SH-SY5Y (cell line): ENCODE results near the gene SLC22A15.
A peak's percentile ranks its signal among the peaks of the same experiment; 100 is the strongest.

Source experiments
- GATA2 ChIP-seq: IDR thresholded peaks from 2 replicates; pipeline ENCODE4 v1.6.1; 2011; ENCODE audit warnings: mild to moderate bottlenecking, low read depth, low read length
- GATA3 ChIP-seq: IDR thresholded peaks from 2 replicates; pipeline ENCODE4 v1.6.1; 2011; ENCODE audit warnings: low read depth, mild to moderate bottlenecking, low read length, moderate library complexity

The SLC22A15 gene

DNA sequence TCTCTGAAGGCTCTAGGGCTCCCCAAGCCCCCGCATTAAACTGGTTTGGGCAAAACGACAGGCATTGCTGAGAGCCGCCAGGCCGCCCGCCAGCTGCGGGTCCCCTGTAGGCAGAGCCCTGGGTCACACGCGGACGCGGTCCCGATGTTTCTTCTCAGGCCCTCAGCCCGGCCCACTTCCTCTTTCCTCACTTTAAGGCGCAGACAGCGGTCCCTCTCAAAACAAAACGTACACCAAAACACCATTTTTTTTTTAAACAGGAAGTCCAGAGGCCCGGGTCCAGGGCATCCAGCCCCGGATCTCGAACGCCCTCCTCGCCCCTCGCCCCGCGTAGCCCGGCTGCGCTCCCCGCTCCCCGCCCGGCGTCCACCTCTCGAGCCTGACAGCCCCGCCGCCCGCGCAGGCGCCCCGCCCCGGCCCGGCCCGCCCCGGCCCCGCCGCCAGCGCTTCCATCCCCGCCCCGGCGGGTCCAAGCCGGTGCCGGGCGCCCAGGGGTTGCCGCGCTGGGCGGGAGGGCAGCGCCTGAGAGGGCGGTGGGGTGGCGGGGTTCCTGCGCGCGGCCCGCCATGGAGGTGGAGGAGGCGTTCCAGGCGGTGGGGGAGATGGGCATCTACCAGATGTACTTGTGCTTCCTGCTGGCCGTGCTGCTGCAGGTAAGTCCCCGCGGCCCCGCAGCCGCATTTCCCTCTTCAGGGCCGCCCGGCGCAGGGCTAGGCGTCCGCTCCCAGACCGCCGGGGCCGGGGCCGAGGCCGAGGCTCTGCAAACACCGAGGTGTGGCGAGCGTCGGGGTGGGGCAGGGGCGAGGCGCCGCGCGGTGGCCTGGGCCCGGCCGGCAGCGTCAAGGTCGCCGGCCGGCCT lies at the start of gene SLC22A15:
SLC22A15 (plus strand) TSS at position 452 of the 859 bp plus-strand sequence; CDS start at position 567, 115 bp downstream.
- TF ChIP-seq GATA2 (0 out of 2 replicates have a peak, but pooled peaks have one; percentile 7), GATA3 (no peak)

DNA sequence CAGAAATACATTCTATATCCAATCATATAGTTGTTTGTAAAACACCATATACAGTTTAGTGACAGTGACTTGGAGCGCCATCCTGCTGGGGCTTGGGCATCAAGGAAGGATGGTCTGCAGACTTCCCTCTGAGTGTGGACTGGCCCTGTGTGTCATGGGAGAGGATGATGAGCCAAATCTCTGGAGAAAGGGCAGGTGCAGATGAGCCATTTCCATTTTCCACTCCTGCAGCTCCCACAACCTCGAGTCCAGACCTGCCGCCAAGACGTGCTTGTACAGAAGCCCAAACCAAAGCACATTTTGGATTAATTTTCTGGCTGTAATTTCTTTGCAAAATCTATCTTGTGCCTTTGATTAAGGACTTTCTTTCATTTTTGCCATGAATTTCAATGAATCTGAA lies 48.3 kb upstream of the SLC22A15 start:
- TF ChIP-seq GATA3 (no peak), GATA2 (no peak)

DNA sequence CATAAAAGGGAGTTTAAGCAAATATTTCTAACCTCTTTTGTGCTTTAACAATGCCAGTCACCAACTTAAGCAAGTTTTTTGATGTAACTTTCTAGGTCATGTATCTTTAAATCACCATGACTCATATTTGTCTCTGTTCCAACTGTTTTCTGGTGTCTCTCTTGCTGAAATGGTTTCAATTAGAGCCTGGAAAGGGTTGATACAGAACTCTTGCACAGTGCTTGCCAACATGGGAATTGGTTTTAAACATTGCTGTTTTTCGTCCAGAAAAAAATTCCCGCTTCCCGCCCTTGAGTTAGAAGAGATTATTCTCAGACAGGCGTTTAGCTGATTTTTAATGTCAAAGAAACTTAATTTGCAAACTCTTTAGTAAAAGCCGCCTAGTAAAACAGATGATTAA lies 46.4 kb upstream of the SLC22A15 start:
- TF ChIP-seq GATA3 (peak; percentile 35; the same call in 1 of the 2 replicates), GATA2 (peak; percentile 50; the same call in 1 of the 2 replicates)

DNA sequence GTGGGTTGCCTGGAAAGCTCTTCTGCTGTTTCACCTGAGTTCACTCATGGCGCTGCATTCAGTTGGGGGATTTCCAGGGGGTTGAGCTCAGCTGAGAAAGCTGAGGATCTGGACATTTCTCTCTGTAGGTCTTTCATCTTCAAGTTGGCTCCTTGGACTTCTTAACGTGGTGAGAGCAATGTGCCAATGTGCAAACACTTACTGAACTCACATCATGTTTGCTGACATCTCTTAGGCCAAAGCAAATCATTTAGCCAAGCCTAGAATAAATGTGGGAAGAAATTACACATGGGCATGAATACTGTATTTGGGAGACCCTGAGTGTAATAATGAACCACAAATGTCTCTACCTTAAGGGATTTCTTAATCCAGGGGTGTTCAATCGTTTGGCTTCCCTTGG lies 42.7 kb upstream of the SLC22A15 start:
- TF ChIP-seq GATA2 (no peak), GATA3 (no peak)

DNA sequence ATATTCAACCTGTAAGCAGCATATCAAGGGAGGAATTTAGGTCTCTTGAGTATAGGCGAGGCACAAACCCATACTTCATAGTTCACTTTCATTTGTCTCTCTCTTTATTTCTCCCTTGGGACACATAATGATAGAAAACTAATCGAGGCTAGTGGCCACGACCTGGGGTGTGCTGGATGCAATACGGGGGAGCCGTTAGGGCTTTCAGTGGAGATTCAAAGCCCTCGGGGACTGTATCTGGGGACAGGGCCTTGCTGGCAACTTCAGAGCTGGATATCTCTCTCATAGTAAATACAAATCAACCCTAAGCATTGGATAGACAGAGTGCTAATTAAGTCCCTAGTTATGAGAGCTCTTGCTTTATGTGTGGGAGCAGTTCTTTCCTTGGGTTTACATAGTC lies 36.9 kb upstream of the SLC22A15 start:
- TF ChIP-seq GATA3 (no peak), GATA2 (no peak)

DNA sequence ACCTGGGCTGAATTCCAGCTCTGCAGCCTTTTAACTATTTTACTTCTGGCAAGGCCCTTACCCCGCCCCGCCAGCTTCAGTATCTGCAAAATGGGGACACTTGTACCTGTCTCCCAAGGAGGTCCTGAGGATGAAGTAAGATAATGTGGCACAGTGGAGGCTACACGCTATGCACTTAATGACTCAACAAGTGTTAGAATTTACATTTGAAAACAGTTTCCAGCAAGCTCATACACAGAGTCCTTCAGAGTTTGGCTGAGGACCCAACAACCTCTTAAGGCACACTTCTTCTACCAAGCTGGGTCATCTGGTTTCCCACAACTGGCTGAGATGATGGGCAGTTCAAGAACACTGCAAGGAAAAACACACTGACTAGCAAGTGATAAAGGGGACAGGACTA lies 30.2 kb upstream of the SLC22A15 start:
- TF ChIP-seq GATA3 (no peak), GATA2 (no peak)

DNA sequence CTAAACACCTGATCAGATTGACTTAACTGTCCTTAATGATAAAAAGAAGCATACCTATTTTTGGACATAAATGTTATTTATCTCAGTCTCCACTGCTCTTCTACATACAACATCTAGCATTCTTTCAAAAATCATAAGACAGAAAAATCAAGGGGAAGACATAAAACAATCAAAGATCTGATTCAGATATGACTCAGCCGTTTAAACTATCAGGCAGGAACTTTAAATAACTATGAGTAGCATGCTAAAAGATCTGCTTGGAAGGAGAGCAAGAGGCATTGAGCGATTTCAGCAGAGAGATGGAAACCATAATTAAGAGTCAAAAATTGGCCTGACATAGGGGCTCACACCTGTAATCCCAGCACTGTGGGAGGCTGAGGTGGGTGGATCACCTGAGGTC lies 27.2 kb upstream of the SLC22A15 start:
- TF ChIP-seq GATA2 (no peak), GATA3 (no peak)

DNA sequence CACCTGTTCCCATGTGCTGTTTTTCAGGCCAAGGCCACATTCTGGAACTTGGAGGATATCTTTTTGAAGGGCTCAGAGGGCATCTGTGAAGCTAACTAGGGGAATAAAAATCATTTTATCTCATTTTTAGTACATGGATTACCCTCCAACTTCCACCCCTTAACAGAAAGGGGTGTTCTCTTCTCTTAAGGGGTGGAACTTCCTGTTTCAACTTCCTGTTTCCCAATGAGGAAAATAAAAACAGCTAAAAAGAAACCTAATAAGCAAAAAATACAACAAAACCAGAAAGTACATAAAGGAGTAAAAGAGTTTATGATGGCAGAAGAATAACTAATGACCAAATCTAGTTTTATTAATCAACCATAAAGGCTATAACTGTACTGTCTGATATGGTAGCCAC lies 24.8 kb upstream of the SLC22A15 start:
- TF ChIP-seq GATA2 (no peak), GATA3 (no peak)

DNA sequence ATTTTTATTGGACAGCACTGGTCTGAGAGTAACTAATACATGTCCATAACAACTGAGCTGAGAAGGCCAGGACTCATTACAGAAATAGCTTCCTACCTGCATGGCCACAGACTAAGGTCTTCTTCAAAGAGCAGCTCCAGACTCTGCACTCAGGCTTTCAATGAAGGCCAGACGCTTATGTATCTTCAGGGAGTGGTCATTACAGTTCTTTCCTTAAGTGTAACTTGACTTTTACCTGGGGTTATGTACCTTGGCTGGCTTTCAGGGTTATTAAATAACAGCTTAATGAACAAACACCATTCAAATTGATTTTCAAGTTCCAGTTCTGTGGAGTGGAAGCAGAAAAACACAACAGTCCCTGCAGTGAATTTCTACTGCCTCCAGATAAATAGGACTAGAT lies 23.8 kb upstream of the SLC22A15 start:
- TF ChIP-seq GATA2 (no peak), GATA3 (no peak)

DNA sequence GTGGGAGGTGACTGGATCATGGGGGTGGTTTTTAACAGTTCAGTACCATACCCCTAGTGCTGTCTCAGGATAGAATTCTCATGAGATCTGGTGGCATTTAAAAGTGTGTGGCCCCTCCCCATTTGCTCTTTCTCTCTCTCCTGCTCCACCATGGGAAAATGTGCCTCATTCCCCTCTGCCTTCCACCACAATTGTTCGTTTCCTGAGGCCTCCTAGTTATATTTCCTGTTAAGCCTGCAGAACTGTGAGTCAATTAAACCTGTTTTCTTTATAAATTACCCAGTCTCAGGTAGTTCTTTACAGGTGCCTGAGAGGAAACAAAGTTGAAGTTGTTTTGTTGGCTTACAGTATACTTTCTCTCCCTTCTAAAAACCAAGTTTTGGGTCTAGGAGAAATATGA lies 23.1 kb upstream of the SLC22A15 start:
- TF ChIP-seq GATA3, result no peak
- no peak for TF ChIP-seq GATA2

DNA sequence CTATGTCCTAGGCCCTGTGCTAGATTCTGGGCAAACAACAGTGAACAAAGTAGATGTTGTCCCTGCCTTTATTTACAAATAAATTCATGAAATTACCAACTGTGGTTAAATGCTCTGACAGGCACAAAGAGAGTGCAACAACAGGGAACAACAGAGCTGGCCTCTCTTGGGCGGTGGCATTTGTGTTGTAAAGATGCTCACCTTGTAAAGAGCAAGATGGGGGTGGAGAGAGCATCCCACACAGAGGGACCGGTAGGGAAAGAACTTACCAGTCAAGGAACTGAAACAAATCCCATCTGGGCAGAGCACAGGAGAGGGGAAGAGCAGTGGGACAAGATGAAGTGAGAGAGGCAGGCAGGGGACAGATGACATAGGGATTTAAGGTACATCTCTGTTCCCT lies 21.6 kb upstream of the SLC22A15 start:
- TF ChIP-seq GATA2 (no peak), GATA3 (no peak)

DNA sequence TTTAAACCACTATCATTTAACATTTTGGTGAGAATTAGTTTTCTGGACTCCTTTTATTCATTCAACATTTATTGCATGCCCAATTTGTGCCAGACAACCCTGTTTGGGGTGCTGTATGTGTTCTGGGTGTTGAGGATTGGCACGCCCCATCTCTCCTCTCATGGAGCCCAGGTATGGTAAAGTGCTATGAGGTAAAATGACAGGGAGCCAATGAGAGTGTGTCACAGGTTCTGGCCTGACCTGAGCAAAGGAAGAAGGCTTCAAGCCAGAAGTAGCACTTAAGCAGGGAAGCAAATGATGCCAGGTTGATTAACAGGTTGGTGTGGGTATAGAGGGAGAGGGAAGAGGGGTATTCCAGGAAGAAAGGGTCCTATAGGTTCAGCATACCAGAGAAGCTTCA lies 21.1 kb upstream of the SLC22A15 start:
- TF ChIP-seq GATA2 (no peak), GATA3 (no peak)

DNA sequence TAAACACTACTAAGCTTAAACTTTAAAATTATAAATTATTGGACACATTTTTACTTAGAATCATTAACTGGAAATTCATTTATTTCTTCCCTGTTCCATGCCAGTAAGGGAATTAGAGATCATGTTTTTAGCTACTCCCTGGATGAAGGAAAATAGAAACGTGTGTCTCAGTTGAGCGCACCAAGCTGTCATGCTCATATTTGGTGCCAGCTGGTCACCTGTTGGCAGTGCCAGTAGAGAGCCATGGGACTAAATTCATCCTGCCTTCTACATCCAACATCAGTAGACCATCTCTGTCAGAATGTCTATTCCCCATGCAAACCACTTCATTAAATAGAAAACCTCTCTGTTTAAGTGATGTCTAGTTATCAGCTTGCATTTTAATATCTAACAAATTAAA lies 17.4 kb upstream of the SLC22A15 start:
- TF ChIP-seq GATA2, result no peak
- TF ChIP-seq GATA3, result no peak

DNA sequence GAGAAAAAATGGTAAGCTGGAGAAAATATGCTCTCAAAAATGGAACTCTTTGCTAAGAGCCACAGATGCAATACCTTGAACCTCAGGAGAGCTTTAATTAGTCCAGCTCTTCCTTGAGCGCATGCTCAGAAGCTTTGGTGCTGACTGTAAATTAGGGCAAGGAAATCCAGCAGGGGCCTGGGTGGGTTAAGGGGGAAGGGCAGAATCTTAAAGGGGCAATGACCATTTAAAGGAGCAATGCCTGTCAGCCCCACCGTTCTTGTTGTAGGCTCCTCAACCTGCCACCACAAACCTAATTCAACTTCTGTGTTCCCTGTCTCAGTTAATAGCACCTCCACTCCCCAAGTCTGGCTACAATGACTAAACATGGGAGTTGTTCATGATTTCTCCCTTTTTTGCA lies 6.8 kb upstream of the SLC22A15 start:
- no peak for TF ChIP-seq GATA2
- TF ChIP-seq GATA3, result no peak

DNA sequence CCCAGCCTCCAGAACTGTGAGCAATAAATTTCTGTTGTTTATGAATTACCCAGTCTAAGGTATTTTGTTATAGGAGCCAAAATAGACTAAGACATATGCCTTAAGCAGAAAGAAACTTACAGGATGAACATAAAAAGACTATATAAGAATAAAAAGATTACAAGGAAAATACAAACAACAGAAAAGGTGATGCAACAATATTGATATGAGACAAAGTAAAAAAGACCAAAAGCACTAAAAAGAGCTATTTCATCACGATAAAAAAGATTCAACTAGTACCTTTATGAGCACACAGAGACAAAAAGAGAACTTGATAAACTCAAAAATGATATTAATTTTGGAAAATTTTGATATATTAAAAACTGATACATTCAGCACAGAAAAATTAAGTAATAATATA lies 3.2 kb upstream of the SLC22A15 start:
- TF ChIP-seq GATA3 (no peak), GATA2 (no peak)
